Suprapubic skin (tissue), 4 donors: ENCODE results near the gene TOM1L2. TPM values are rescaled to one million over a fixed set of nuclear protein-coding genes. Genes with fewer than 3 reads are reported as not detected.

Experiments
- DNase-seq, 2 donors: peaks; one replicate each; pipeline ENCODE4 v3.0.0-alpha.2; 2019; ENCODE audit warnings: low spot score in 2 of 2
- H3K27ac ChIP-seq: fragments of 200-600 bp; sonication (generic); one replicate; pipeline ENCODE4 v1.5.1; 2019
- H3K27me3 ChIP-seq: fragments of 200-600 bp; sonication (generic); one replicate; pipeline ENCODE4 v1.5.1; 2019
- H3K36me3 ChIP-seq: fragments of 200-600 bp; sonication (generic); one replicate; pipeline ENCODE4 v1.5.1; 2019
- H3K4me1 ChIP-seq: fragments of 200-600 bp; sonication (generic); one replicate; pipeline ENCODE4 v1.5.1; 2019
- H3K4me3 ChIP-seq: fragments of 200-600 bp; sonication (generic); one replicate; pipeline ENCODE4 v1.5.1; 2019; ENCODE audit warnings: mild to moderate bottlenecking
- H3K9me3 ChIP-seq: fragments of 200-600 bp; sonication (generic); one replicate; pipeline ENCODE4 v1.5.1; 2019
- CTCF ChIP-seq, 2 donors: fragments of 200-600 bp in 1 of 2; fragments of 450-650 bp in 1 of 2; sonication (generic) in 1 of 2; IDR thresholded peaks; one replicate each; pipeline ENCODE4 v1.5.1; 2016 to 2019; ENCODE audit warnings: antibody characterized with exemption in 2 of 2, mild to moderate bottlenecking in 1 of 2, moderate library complexity in 1 of 2
- EP300 ChIP-seq: sonication (generic); formaldehyde crosslinking; IDR thresholded peaks from one replicate; pipeline ENCODE4 v1.6.1; 2017; ENCODE audit warnings: antibody characterized with exemption
- POLR2A ChIP-seq, 2 donors: fragments of 450-650 bp; IDR thresholded peaks; one replicate each; pipeline ENCODE4 v1.6.1; 2017; ENCODE audit warnings: antibody characterized with exemption in 2 of 2, mild to moderate bottlenecking in 2 of 2, moderate library complexity in 2 of 2
- POLR2AphosphoS5 ChIP-seq, 3 donors: sonication (generic); formaldehyde crosslinking; IDR thresholded peaks; one replicate each; pipeline ENCODE4 v1.6.1; 2017; ENCODE audit warnings: antibody characterized with exemption in 3 of 3
- WGBS: methylation state at CpG from one replicate; pipeline ENCODE4 v1.1.5; 2018; 5-methylcytosine and 5-hydroxymethylcytosine counted together
- total RNA-seq, 4 donors: library from RNA; depleted of rRNA; stranded (reverse); fragments of >200 nt; gene quantifications; one replicate each; pipeline ENCODE4 v1.1.0, GENCODE V29; 2016

Gene TOM1L2
- total RNA-seq, 4 donors from 2014 or later: 128 to 259 (median 162) TPM

- Histone ChIP-seq H3K4me1 (peaks cover 59% of the 10 kb centered on the region), H3K36me3 (no peaks in the 10 kb centered on the region), H3K9me3 (no peaks in the 10 kb centered on the region), H3K27me3 (no peaks in the 10 kb centered on the region), H3K27ac (no peak overlapping the region), H3K4me3 (no peak overlapping the region)
- 94% methylated on average over 5 of the region's 5 CpGs for WGBS
- no peak for DNase-seq
- TF ChIP-seq EP300 (no peak), POLR2AphosphoS5 (IDR thresholded peaks at IDR 0.05) (no peak), CTCF (IDR thresholded peaks at IDR 0.05) (no peak), POLR2A (IDR thresholded peaks at IDR 0.05) (no peak)
These were observed 47.9 kb downstream of the TOM1L2 start for GRCh38 chr17:17924131-17924856.

- Histone ChIP-seq H3K4me3 (no peak overlapping the region), H3K27ac (peak overlapping the region; percentile 36), H3K27me3 (no peaks in the 10 kb centered on the region), H3K9me3 (no peaks in the 10 kb centered on the region), H3K4me1 (peaks cover 54% of the 10 kb centered on the region), H3K36me3 (no peaks in the 10 kb centered on the region)
- TF ChIP-seq CTCF (IDR thresholded peaks at IDR 0.05) (no peak), POLR2A (IDR thresholded peaks at IDR 0.05) (no peak), POLR2AphosphoS5 (IDR thresholded peaks at IDR 0.05) (no peak), EP300 (no peak)
- no peak for DNase-seq
- WGBS: 89% methylated on average over 3 of the region's 3 CpGs
These were observed 50.1 kb downstream of the TOM1L2 start for GRCh38 chr17:17922070-17922614.

- Histone ChIP-seq H3K4me1 (peaks cover 54% of the 10 kb centered on the region), H3K9me3 (no peaks in the 10 kb centered on the region), H3K27me3 (no peaks in the 10 kb centered on the region), H3K36me3 (no peaks in the 10 kb centered on the region), H3K27ac (peak overlapping the region; percentile 36), H3K4me3 (no peak overlapping the region)
- TF ChIP-seq POLR2AphosphoS5 (IDR thresholded peaks at IDR 0.05) (no peak), CTCF (IDR thresholded peaks at IDR 0.05) (no peak), POLR2A (IDR thresholded peaks at IDR 0.05) (no peak), EP300 (no peak)
- WGBS: 51% methylated on average over 10 of the region's 10 CpGs
- no peak for DNase-seq
These were observed 50.8 kb downstream of the TOM1L2 start for GRCh38 chr17:17921192-17922069.

GRCh38 chr17:17919169-17920107, 52.8 kb downstream of the TOM1L2 start:
- Histone ChIP-seq H3K4me1 (peaks cover 61% of the 10 kb centered on the region), H3K4me3 (no peak overlapping the region), H3K27me3 (no peaks in the 10 kb centered on the region), H3K27ac (no peak overlapping the region), H3K36me3 (no peaks in the 10 kb centered on the region), H3K9me3 (no peaks in the 10 kb centered on the region)
- WGBS: 35% methylated on average over 5 of the region's 5 CpGs
- no peak for TF ChIP-seq POLR2AphosphoS5 (IDR thresholded peaks at IDR 0.05)
- TF ChIP-seq CTCF (IDR thresholded peaks at IDR 0.05): peak; percentile 63 to 75
- peak in 1 of 2 donors; percentile 87 for DNase-seq
